ENCODE results near the gene PIK3R2. TPM values are rescaled to one million over a fixed set of nuclear protein-coding genes. Genes with fewer than 3 reads are reported as not detected.

The PIK3R2 gene
- total and polyA plus RNA-seq, 2 experiments from 2014 or later: 8.5 to 66.6 TPM

DNA sequence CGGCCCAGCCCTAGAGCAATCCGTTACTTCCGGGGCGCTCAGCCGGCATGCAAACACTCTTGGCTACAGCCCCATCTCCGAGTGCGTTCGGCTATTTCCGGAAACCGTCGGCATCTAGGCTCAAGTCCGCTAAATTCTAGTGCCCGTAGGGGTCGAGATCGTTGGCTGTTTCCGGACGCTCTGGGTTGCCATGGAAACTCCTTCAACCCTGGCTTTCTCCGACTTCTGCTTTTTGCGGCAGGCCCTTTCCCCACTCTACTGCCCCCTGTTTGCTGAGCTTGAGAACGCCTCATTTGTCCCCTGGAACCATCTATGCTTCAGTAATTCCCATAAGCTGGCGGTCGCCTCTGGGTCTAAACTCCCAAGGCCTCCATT is 534 bp upstream of the PIK3R2 start (continued):
- no peak for TF ChIP-seq ZNF114 (CRISPR knock-in tag; IDR thresholded peaks at IDR 0.05)
- no peak for TF ChIP-seq ZNF331 (CRISPR knock-in tag; IDR thresholded peaks at IDR 0.05; ENCODE audit: low read depth)

DNA sequence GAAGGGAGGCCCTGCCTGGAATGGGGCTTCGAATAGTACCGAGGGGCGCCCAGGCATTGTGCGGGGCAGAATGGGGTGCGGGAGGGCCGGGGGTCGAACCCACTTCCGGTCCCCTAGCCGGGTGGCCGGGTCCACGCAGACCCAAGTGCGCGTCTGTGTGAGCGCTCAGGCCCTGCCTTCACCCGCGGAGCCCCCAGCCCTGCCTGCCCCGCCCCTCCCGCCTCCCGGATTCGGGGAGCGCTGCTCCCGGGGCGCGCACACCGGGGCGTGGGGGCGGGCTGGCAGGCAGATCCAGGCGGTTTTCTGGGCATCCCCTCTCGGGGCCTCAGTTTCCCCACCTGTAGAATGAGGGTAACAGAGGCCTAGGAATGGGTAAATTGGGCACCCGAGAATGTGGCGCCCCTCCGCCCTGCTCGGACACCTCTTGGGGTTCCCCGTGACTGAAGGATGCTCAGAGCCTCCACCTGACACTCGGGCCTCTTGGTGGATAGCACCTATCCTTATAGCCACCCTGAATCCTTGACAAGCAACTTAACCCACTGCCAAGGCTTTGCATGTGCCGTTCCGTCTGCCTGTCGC is 682 bp downstream of the PIK3R2 start:
- H3K36me3 ChIP-seq (ENCODE audit: insufficient read depth): no peaks in the 10 kb centered on the region
- H3K36me3 Mint-ChIP-seq (ENCODE audit: low read depth): peaks cover 4% of the 10 kb centered on the region
- H3K79me2 ChIP-seq (replicated peaks; ENCODE audit: insufficient read depth): peaks cover 7% of the 10 kb centered on the region
- H3K9me3 Mint-ChIP-seq: no peaks in the 10 kb centered on the region
- H3K27me3 Mint-ChIP-seq (ENCODE audit: insufficient read depth, low read depth, poor library complexity): peaks cover 8% of the 10 kb centered on the region
- H3K4me1 ChIP-seq (ENCODE audit: insufficient read depth): peaks cover 16% of the 10 kb centered on the region; the same call in 1 of the 2 replicates
- peak overlapping the region; percentile 98 for H3K4me2 ChIP-seq
- no peaks in the 10 kb centered on the region for H3K27me3 ChIP-seq (ENCODE audit: insufficient read depth)
- DNase-seq (ENCODE audit: low spot score) (peak; percentile 31), ATAC-seq (peak; percentile 1)
- peak overlapping the region; percentile 2; the same call in 1 of the 2 replicates for H3K27ac Mint-ChIP-seq
- no peaks in the 10 kb centered on the region for H3K9me2 ChIP-seq (ENCODE audit: insufficient read depth)
- peak overlapping the region; percentile 85 for H3K4me3 Mint-ChIP-seq
- H4K20me1 ChIP-seq (replicated peaks; ENCODE audit: insufficient read depth): peaks cover 9% of the 10 kb centered on the region
- H2AFZ ChIP-seq: 0 out of 2 replicates have a peak overlapping the region, but pooled peaks have one; percentile 32
- H3K4me1 Mint-ChIP-seq: peaks cover 18% of the 10 kb centered on the region
- TF ChIP-seq, protein P1, sequence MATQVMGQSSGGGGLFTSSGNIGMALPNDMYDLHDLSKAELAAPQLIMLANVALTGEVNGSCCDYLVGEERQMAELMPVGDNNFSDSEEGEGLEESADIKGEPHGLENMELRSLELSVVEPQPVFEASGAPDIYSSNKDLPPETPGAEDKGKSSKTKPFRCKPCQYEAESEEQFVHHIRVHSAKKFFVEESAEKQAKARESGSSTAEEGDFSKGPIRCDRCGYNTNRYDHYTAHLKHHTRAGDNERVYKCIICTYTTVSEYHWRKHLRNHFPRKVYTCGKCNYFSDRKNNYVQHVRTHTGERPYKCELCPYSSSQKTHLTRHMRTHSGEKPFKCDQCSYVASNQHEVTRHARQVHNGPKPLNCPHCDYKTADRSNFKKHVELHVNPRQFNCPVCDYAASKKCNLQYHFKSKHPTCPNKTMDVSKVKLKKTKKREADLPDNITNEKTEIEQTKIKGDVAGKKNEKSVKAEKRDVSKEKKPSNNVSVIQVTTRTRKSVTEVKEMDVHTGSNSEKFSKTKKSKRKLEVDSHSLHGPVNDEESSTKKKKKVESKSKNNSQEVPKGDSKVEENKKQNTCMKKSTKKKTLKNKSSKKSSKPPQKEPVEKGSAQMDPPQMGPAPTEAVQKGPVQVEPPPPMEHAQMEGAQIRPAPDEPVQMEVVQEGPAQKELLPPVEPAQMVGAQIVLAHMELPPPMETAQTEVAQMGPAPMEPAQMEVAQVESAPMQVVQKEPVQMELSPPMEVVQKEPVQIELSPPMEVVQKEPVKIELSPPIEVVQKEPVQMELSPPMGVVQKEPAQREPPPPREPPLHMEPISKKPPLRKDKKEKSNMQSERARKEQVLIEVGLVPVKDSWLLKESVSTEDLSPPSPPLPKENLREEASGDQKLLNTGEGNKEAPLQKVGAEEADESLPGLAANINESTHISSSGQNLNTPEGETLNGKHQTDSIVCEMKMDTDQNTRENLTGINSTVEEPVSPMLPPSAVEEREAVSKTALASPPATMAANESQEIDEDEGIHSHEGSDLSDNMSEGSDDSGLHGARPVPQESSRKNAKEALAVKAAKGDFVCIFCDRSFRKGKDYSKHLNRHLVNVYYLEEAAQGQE (IDR thresholded peaks at IDR 0.05; ENCODE audit: unreplicated experiment): no peak
- no peak for TF ChIP-seq ZNF331 (CRISPR knock-in tag; IDR thresholded peaks at IDR 0.05; ENCODE audit: low read depth)
- TF ChIP-seq, protein P2, sequence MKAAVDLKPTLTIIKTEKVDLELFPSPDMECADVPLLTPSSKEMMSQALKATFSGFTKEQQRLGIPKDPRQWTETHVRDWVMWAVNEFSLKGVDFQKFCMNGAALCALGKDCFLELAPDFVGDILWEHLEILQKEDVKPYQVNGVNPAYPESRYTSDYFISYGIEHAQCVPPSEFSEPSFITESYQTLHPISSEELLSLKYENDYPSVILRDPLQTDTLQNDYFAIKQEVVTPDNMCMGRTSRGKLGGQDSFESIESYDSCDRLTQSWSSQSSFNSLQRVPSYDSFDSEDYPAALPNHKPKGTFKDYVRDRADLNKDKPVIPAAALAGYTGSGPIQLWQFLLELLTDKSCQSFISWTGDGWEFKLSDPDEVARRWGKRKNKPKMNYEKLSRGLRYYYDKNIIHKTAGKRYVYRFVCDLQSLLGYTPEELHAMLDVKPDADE (IDR thresholded peaks at IDR 0.05): 0 out of 2 replicates have a peak, but pooled peaks have one; percentile 8
- no peak for TF ChIP-seq CREB1 (CRISPR knock-in tag; IDR thresholded peaks at IDR 0.05; ENCODE audit: low read depth)
- TF ChIP-seq NANOG (IDR thresholded peaks at IDR 0.05; ENCODE audit: borderline replicate concordance): no peak
- no peak for TF ChIP-seq EZH2 (IDR thresholded peaks at IDR 0.05; ENCODE audit: low read depth, unreplicated experiment)
- no peak for TF ChIP-seq EZH2phosphoT487 (IDR thresholded peaks at IDR 0.05; ENCODE audit: unreplicated experiment)
- H3K27ac ChIP-seq (ENCODE audit: low read depth): 0 out of 2 replicates have a peak overlapping the region, but pooled peaks have one; percentile 55
- H3F3A ChIP-seq (replicated peaks; ENCODE audit: low read depth): peaks cover 15% of the 10 kb centered on the region
- H3K4me3 ChIP-seq: peak overlapping the region; percentile 55

All from GM23338 (cell line).